Activated CD4-positive, alpha-beta T cell treated with anti-CD3 and anti-CD28 coated beads for 48 hours (primary cell): Measurements from ENCODE around the gene POU2F1.
"Not testable (repeated sequence)": the region's sequence is repeated elsewhere in the genome, so short reads cannot be mapped to it uniquely, and the experiment has no call there.

Experiments used
- DNase-seq: peaks from one replicate; pipeline ENCODE4 v3.0.0-alpha.2; 2020

The POU2F1 gene

GRCh38 chr1:167206166-167206835 is 14.4 kb upstream of the POU2F1 start:
- no peak for DNase-seq

- DNase-seq: no peak
These were observed 12.6 kb upstream of the POU2F1 start for GRCh38 chr1:167207940-167208623.

- DNase-seq: no peak
These were observed 12.1 kb upstream of the POU2F1 start for GRCh38 chr1:167208624-167208976.

GRCh38 chr1:167209044-167209443 is 11.6 kb upstream of the POU2F1 start:
- no peak for DNase-seq

GRCh38 chr1:167210966-167211674 is 9.6 kb upstream of the POU2F1 start:
- no peak for DNase-seq

GRCh38 chr1:167212025-167212424 is 8.7 kb upstream of the POU2F1 start:
- no peak for DNase-seq

- DNase-seq: no peak
These were observed 3.9 kb upstream of the POU2F1 start for GRCh38 chr1:167216809-167217208.

- DNase-seq: no peak
These were observed 1.5 kb upstream of the POU2F1 start for GRCh38 chr1:167219194-167219593.

- peak; percentile 95 for DNase-seq
These were observed 795 bp upstream of the POU2F1 start for GRCh38 chr1:167219646-167220536.

- no peak for DNase-seq
These were observed 546 bp downstream of the POU2F1 start for GRCh38 chr1:167221126-167221737.

- peak; percentile 78 for DNase-seq
These were observed 1.3 kb downstream of the POU2F1 start for GRCh38 chr1:167221738-167222610.

- DNase-seq: no peak
These were observed 2.7 kb downstream of the POU2F1 start for GRCh38 chr1:167223144-167224103.

- DNase-seq: not testable (repeated sequence)
These were observed 4.1 kb downstream of the POU2F1 start for GRCh38 chr1:167224734-167225235.

GRCh38 chr1:167225920-167226319 is 5.2 kb downstream of the POU2F1 start:
- no peak for DNase-seq

GRCh38 chr1:167227934-167228378 is 7.3 kb downstream of the POU2F1 start:
- no peak for DNase-seq

- DNase-seq: no peak
These were observed 9.2 kb downstream of the POU2F1 start for GRCh38 chr1:167229719-167230385.

- DNase-seq: no peak
These were observed 9.8 kb downstream of the POU2F1 start for GRCh38 chr1:167230437-167230836.

GRCh38 chr1:167231873-167232450 is 11.3 kb downstream of the POU2F1 start:
- no peak for DNase-seq

GRCh38 chr1:167232801-167233200 is 12.1 kb downstream of the POU2F1 start:
- no peak for DNase-seq
